IMR-90 (cell line): Measurements from ENCODE around the gene OOSP1.

Experiments
- CEBPB ChIP-seq: IDR thresholded peaks from 2 replicates; pipeline ENCODE4 v1.6.1; 2012; ENCODE audit warnings: low read depth, low read length, improper control_type of control experiment
- CHD1 ChIP-seq: IDR thresholded peaks from 2 replicates; pipeline ENCODE4 v1.6.1; 2012; ENCODE audit warnings: low read depth, low read length, improper control_type of control experiment
- FOS ChIP-seq: fragments of 150-350 bp; IDR thresholded peaks from 2 replicates; pipeline ENCODE4 v1.6.1; 2016; ENCODE audit warnings: low read depth, low read length
- MAZ ChIP-seq: IDR thresholded peaks from 2 replicates; pipeline ENCODE4 v1.6.1; 2012; ENCODE audit warnings: low read depth, mild to moderate bottlenecking, low read length, improper control_type of control experiment, moderate library complexity, borderline replicate concordance
- POLR2A ChIP-seq: IDR thresholded peaks from 2 replicates; pipeline ENCODE4 v1.6.1; 2012; ENCODE audit warnings: mild to moderate bottlenecking, low read depth, low read length
- RAD21 ChIP-seq: IDR thresholded peaks from 2 replicates; pipeline ENCODE4 v1.6.1; 2012; ENCODE audit warnings: low read length, improper control_type of control experiment
- RCOR1 ChIP-seq: IDR thresholded peaks from 2 replicates; pipeline ENCODE4 v1.6.1; 2012; ENCODE audit warnings: mild to moderate bottlenecking, low read length, improper control_type of control experiment; ENCODE audit not compliant: insufficient replicate concordance
- RFX5 ChIP-seq: IDR thresholded peaks from 2 replicates; pipeline ENCODE4 v1.8.0; 2012; ENCODE audit warnings: low read depth, mild to moderate bottlenecking, low read length, moderate library complexity
- SMC3 ChIP-seq: fragments of 150-350 bp; IDR thresholded peaks from 2 replicates; pipeline ENCODE4 v1.6.1; 2016; ENCODE audit warnings: low read depth, mild to moderate bottlenecking, antibody characterized with exemption, low read length, moderate library complexity
- TF ChIP-seq, protein P1 (sequence below): conservative IDR thresholded peaks from 2 replicates; pipeline ENCODE4 v1.5.1; 2012; ENCODE audit warnings: mild to moderate bottlenecking, low read depth, low read length, improper control_type of control experiment
- TF ChIP-seq, protein P2 (sequence below): fragments of 150-350 bp; IDR thresholded peaks from 2 replicates; pipeline ENCODE4 v1.6.1; 2017; ENCODE audit warnings: mild to moderate bottlenecking, antibody characterized with exemption, low read length, low read depth

DNA sequence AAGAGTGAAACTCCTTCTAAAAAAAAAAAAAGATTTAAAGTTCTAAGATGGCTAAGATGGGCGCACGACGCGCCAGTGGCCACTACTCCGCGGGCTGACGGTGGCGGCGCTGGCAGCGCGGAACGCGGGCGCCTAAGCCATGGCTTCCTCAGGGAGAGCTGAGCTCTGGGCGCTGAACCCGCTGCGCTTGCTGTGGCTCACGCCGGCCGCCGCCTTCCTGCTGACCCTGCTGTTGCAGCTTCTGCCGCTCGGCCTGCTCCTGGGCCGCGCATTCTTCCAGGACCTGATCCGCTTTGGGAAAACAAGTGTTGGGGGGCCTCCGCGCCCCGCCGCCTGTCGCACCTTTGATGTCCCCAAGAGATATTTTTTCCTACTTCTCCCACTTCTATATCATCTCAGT, 40.2 kb upstream of the OOSP1 start:
- TF ChIP-seq, protein P1, sequence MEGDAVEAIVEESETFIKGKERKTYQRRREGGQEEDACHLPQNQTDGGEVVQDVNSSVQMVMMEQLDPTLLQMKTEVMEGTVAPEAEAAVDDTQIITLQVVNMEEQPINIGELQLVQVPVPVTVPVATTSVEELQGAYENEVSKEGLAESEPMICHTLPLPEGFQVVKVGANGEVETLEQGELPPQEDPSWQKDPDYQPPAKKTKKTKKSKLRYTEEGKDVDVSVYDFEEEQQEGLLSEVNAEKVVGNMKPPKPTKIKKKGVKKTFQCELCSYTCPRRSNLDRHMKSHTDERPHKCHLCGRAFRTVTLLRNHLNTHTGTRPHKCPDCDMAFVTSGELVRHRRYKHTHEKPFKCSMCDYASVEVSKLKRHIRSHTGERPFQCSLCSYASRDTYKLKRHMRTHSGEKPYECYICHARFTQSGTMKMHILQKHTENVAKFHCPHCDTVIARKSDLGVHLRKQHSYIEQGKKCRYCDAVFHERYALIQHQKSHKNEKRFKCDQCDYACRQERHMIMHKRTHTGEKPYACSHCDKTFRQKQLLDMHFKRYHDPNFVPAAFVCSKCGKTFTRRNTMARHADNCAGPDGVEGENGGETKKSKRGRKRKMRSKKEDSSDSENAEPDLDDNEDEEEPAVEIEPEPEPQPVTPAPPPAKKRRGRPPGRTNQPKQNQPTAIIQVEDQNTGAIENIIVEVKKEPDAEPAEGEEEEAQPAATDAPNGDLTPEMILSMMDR, result no peak
- no peak for TF ChIP-seq POLR2A
- no peak for TF ChIP-seq RCOR1
- no peak for TF ChIP-seq CEBPB
- TF ChIP-seq RAD21, result no peak
- TF ChIP-seq CHD1, result no peak
- no peak for TF ChIP-seq FOS
- no peak for TF ChIP-seq SMC3
- no peak for TF ChIP-seq RFX5
- TF ChIP-seq, protein P2, sequence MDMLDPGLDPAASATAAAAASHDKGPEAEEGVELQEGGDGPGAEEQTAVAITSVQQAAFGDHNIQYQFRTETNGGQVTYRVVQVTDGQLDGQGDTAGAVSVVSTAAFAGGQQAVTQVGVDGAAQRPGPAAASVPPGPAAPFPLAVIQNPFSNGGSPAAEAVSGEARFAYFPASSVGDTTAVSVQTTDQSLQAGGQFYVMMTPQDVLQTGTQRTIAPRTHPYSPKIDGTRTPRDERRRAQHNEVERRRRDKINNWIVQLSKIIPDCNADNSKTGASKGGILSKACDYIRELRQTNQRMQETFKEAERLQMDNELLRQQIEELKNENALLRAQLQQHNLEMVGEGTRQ, result no peak
- TF ChIP-seq MAZ, result no peak
